ENCODE results near the gene PXK. TPM values are rescaled to one million over a fixed set of nuclear protein-coding genes. Genes with fewer than 3 reads are reported as not detected.

Gene PXK
- total RNA-seq, 2 donors from 2014 or later, result 8.2 to 12.7 TPM

DNA sequence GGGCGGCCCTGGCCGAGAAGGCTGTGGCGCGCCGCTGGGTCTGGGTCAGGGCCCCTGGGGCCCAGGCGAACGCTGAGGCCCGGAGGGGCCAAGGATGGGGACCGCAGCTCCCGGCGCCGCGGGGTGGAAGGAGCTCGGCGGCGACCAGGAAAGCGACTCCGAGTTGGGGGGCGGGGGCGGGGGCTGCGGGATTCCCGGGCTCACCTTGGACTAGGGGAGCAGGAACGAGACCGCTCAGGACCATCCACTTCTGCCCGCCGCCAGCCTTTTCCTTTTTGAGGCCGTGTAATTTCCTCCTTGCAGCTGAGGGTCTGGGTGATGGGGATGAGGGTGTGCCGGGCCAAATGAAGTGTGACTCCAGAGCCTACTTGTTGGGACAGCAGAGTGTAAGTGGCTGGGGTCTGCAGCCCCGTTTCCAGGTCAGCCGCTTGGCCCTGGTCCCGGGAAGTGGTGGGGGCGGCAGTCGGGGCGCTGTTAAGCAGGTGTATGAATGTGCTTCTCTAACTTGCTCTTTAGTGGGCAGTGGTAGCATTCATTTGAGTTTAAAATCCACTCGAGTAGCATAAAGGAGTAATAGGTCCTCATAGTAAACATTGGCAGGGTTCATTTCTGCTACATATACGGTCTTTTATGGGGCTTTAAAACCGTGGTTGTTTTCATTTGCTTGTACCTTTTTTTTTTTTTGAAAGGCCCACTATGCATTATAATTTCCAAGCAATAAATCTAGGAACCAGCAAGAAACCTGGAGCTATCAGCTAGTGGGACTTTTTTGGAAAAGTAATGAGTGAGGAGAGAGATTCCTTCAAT lies 717 bp downstream of the PXK start:
- intact Hi-C loops (cut with DNase I), result no loop called here
- Histone ChIP-seq H3K27ac (peak overlapping the region in 3 of 4 donors; percentile 39 to 60 (median 39)), H3K27me3 (no peaks in the 10 kb centered on the region), H3K36me3 (replicated peaks in 1 of 2; ENCODE audit: insufficient read depth in 1 of 2, low read depth in 2 of 2) (no peaks in the 10 kb centered on the region), H3K4me3 (peak overlapping the region; percentile 68 to 78), H3K4me1 (peaks cover 28% of the 10 kb centered on the region), H3K9me3 (no peaks in the 10 kb centered on the region)
- TF ChIP-seq, protein P1, sequence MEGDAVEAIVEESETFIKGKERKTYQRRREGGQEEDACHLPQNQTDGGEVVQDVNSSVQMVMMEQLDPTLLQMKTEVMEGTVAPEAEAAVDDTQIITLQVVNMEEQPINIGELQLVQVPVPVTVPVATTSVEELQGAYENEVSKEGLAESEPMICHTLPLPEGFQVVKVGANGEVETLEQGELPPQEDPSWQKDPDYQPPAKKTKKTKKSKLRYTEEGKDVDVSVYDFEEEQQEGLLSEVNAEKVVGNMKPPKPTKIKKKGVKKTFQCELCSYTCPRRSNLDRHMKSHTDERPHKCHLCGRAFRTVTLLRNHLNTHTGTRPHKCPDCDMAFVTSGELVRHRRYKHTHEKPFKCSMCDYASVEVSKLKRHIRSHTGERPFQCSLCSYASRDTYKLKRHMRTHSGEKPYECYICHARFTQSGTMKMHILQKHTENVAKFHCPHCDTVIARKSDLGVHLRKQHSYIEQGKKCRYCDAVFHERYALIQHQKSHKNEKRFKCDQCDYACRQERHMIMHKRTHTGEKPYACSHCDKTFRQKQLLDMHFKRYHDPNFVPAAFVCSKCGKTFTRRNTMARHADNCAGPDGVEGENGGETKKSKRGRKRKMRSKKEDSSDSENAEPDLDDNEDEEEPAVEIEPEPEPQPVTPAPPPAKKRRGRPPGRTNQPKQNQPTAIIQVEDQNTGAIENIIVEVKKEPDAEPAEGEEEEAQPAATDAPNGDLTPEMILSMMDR (IDR thresholded peaks at IDR 0.05), result no peak
- TF ChIP-seq POLR2A (IDR thresholded peaks at IDR 0.05), result no peak
- ATAC-seq, result peak; percentile 47
- WGBS, 2 donors, result 2 to 5% methylated on average over 4 to 35 of the region's 37 CpGs
- DNase-seq, result peak in 3 of 4 donors; percentile 24 to 50 (median 26)

DNA sequence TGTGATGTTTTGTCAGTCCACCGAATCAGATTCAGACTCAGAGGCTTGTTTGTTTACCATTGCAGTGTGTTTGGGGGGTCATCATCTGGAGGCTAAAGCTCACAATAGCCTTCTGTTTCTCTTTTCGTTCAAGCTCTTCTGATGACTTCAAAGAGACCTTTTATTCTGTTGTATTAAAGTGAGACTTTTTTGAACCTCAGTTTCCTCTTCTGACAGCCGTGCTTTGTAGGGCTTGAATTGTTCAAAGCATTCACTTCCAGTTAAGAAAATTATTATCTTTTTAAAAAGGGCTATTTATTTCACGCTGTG lies 1.3 kb downstream of the PXK start:
- peaks cover 28% of the 10 kb centered on the region for H3K4me1 ChIP-seq
- peak overlapping the region in 1 of 4 donors; percentile 14 for H3K27ac ChIP-seq

DNA sequence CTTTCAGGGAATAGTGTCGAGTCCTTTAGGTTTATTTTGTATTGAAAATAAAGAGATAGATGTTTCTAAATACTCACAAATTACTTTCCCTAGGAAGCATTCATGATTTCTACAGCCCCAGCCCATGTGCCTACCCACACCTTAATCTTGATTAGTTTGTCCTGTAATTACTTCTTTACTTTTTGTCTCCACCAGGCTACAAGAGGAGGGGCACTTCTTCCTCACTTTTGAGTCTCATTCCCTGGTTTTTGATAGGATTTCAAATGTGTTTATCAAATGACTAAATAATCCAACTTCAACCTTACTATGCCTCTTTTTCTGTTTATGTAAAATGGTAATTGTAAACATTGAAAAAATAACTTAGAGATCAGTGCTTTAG lies 1.8 kb downstream of the PXK start:
- no peaks in the 10 kb centered on the region for H3K36me3 ChIP-seq (replicated peaks in 1 of 2; ENCODE audit: insufficient read depth in 1 of 2, low read depth in 2 of 2)
- H3K27ac ChIP-seq, result peak overlapping the region in 1 of 4 donors; percentile 14
- H3K4me1 ChIP-seq, result peaks cover 28% of the 10 kb centered on the region
- intact Hi-C loops (cut with DNase I), result no loop called here
- H3K27me3 ChIP-seq, result no peaks in the 10 kb centered on the region
- DNase-seq, result no peak
- ATAC-seq, result no peak
- TF ChIP-seq POLR2A (IDR thresholded peaks at IDR 0.05), result no peak
- TF ChIP-seq, protein P1 (IDR thresholded peaks at IDR 0.05), result no peak
- no peaks in the 10 kb centered on the region for H3K9me3 ChIP-seq
- WGBS, 2 donors, result 58 to 76% methylated on average over 1 of the region's 1 CpG
- H3K4me3 ChIP-seq, result no peak overlapping the region

More for the DNA sequence above, 1.3 kb downstream of the PXK start:
- Histone ChIP-seq H3K4me3 (peak overlapping the region in 1 of 2 donors; percentile 78), H3K27me3 (no peaks in the 10 kb centered on the region), H3K9me3 (no peaks in the 10 kb centered on the region), H3K36me3 (replicated peaks in 1 of 2; ENCODE audit: insufficient read depth in 1 of 2, low read depth in 2 of 2) (no peaks in the 10 kb centered on the region)
- no peak for ATAC-seq
- intact Hi-C loops (cut with DNase I), result no loop called here
- TF ChIP-seq, protein P1 (IDR thresholded peaks at IDR 0.05), result no peak
- TF ChIP-seq POLR2A (IDR thresholded peaks at IDR 0.05), result no peak
- no peak for DNase-seq
- WGBS, 2 donors, result 14 to 18% methylated on average over 4 of the region's 4 CpGs

DNA sequence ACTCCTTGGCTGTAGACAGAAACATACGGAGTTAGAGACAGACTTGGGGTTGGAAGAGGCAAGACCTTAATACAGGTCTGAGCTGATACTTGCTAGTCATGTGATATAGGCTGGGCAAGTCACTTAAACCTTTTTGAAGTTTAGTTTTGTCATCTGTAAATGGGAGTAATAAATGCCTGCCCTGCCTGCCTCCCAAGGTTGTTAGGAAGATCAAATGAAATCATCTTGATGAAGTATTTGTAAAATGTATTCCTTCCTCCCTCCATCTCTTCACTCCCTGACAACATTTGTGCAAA lies 2.9 kb downstream of the PXK start:
- no peaks in the 10 kb centered on the region for H3K36me3 ChIP-seq (replicated peaks in 1 of 2; ENCODE audit: insufficient read depth in 1 of 2, low read depth in 2 of 2)
- peaks cover 28% of the 10 kb centered on the region for H3K4me1 ChIP-seq
- no peak for ATAC-seq
- no peaks in the 10 kb centered on the region for H3K27me3 ChIP-seq
- peak overlapping the region in 2 of 4 donors; percentile 34 to 60 for H3K27ac ChIP-seq
- no peak overlapping the region for H3K4me3 ChIP-seq
- TF ChIP-seq POLR2A (IDR thresholded peaks at IDR 0.05), result no peak
- TF ChIP-seq, protein P1 (IDR thresholded peaks at IDR 0.05), result no peak
- intact Hi-C loops (cut with DNase I), result no loop called here
- no peak for DNase-seq
- 39 to 69% methylated on average over 1 of the region's 1 CpG for WGBS, 2 donors
- no peaks in the 10 kb centered on the region for H3K9me3 ChIP-seq
